Measurements from ENCODE around the gene CADPS2. TPM values are rescaled to one million over a fixed set of nuclear protein-coding genes. Genes with fewer than 3 reads are reported as not detected.

Gene CADPS2
- total and polyA plus RNA-seq, 2 donors (not counting 3 experiments of a cell fraction or from before 2014, with no cell fraction given), result 9.5 to 22.6 TPM

- BruUV-seq (replicated peaks), result no TSS peak
- TF ChIP-seq POLR2A (IDR thresholded peaks at IDR 0.05; ENCODE audit: low read depth, low read length), result no peak
- TF ChIP-seq, protein P1, sequence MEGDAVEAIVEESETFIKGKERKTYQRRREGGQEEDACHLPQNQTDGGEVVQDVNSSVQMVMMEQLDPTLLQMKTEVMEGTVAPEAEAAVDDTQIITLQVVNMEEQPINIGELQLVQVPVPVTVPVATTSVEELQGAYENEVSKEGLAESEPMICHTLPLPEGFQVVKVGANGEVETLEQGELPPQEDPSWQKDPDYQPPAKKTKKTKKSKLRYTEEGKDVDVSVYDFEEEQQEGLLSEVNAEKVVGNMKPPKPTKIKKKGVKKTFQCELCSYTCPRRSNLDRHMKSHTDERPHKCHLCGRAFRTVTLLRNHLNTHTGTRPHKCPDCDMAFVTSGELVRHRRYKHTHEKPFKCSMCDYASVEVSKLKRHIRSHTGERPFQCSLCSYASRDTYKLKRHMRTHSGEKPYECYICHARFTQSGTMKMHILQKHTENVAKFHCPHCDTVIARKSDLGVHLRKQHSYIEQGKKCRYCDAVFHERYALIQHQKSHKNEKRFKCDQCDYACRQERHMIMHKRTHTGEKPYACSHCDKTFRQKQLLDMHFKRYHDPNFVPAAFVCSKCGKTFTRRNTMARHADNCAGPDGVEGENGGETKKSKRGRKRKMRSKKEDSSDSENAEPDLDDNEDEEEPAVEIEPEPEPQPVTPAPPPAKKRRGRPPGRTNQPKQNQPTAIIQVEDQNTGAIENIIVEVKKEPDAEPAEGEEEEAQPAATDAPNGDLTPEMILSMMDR (IDR thresholded peaks at IDR 0.05; ENCODE audit: extremely low read depth in 1 of 2, insufficient read depth in 1 of 2, low read depth in 1 of 2, low read length in 2 of 2), result no peak
- TF ChIP-seq MYC (IDR thresholded peaks at IDR 0.05; ENCODE audit: low read depth, low read length), result no peak
- TF ChIP-seq GATA2 (IDR thresholded peaks at IDR 0.05; ENCODE audit: insufficient read depth, insufficient read length, low read depth, low read length), result no peak
- no peak for TF ChIP-seq POLR2AphosphoS5 (IDR thresholded peaks at IDR 0.05; ENCODE audit: insufficient read depth, low read depth, low read length)
- TF ChIP-seq JUN (IDR thresholded peaks at IDR 0.05; ENCODE audit: borderline replicate concordance, insufficient read depth, insufficient read length, low read depth), result no peak
- no peak for TF ChIP-seq EZH2 (IDR thresholded peaks at IDR 0.05; ENCODE audit: borderline replicate concordance, low read depth, low read length, severe bottlenecking)
- TF ChIP-seq, protein P2, sequence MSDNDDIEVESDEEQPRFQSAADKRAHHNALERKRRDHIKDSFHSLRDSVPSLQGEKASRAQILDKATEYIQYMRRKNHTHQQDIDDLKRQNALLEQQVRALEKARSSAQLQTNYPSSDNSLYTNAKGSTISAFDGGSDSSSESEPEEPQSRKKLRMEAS (IDR thresholded peaks at IDR 0.05; ENCODE audit: insufficient read depth, insufficient read length), result no peak
- no peak for TF ChIP-seq FOS (IDR thresholded peaks at IDR 0.05; ENCODE audit: borderline replicate concordance, insufficient read depth, low read length)
- Histone ChIP-seq H4K20me1 (replicated peaks; ENCODE audit: control insufficient read depth, extremely low read depth, insufficient read depth, low read length) (no peaks in the 10 kb centered on the region), H3K36me3 (ENCODE audit: control insufficient read depth in 2 of 2, extremely low read depth in 1 of 2, insufficient read depth in 2 of 2, low read length in 2 of 2) (peaks cover 0 to 2% of the 10 kb centered on the region in 2 experiments), H3K79me2 (ENCODE audit: control insufficient read depth, insufficient read depth, low read length) (no peaks in the 10 kb centered on the region), H3K4me2 (ENCODE audit: insufficient read depth, low read length) (no peak overlapping the region), H3K9me3 (replicated peaks; ENCODE audit: control insufficient read depth, insufficient read depth, low read length) (no peaks in the 10 kb centered on the region), H2AFZ (ENCODE audit: low read depth, low read length) (no peak overlapping the region), H3K9me1 (replicated peaks; ENCODE audit: control insufficient read depth, extremely low read depth, insufficient read depth, low read length) (peaks cover 2% of the 10 kb centered on the region), H3K27me3 (ENCODE audit: control insufficient read depth in 2 of 2, insufficient read depth in 2 of 2, low read length in 2 of 2) (no peaks in the 10 kb centered on the region), H3K4me3 (replicated peaks in 1 of 3; ENCODE audit: insufficient read depth in 1 of 3, low read depth in 1 of 3, low read length in 3 of 3) (no peak overlapping the region), H3K4me1 (ENCODE audit: control insufficient read depth, extremely low read depth, insufficient read depth, low read length) (no peaks in the 10 kb centered on the region), H3K27ac (ENCODE audit: insufficient read depth, low read depth, low read length) (no peak overlapping the region), H3K9ac (replicated peaks; ENCODE audit: extremely low read depth, insufficient read depth, low read length) (no peak overlapping the region)
- CTCF ChIA-PET, result no interaction called here
- FAIRE-seq (no peak), DNase-seq (ENCODE audit: low read depth, low spot score) (no peak)
- intact Hi-C loops (cut with micrococcal nuclease), result no loop called here
- dilution Hi-C loops (cut with MboI; ENCODE audit: extremely low pct_ligation_motif_present, low sequenced_read_pairs), result no loop called here
- POLR2A ChIA-PET, result no interaction called here
These were observed 501.7 kb downstream of the CADPS2 start for GRCh38 chr7:122384528-122384927.
